Stimulated activated CD8-positive, alpha-beta memory T cell treated with anti-CD3 and anti-CD28 coated beads, Interleukin-12 subunit alpha, Interleukin-12 subunit beta, amount 100 ng/mL, for 1 hour (primary cell): Measurements from ENCODE around the gene PNMA8C.

Experiments
- DNase-seq: peaks from one replicate; pipeline ENCODE4 v3.0.0-alpha.2; 2020; ENCODE audit warnings: low read depth

Gene PNMA8C

GRCh38 chr19:46428239-46429135, at the start of gene PNMA8C:
Gene PNMA8C, minus strand, starts transcription at chr19:46428936. Its CDS starts 577 bp downstream, at chr19:46428359.
- peak; percentile 20 for DNase-seq

- DNase-seq, result no peak
These were observed 47.2 kb upstream of the PNMA8C start for GRCh38 chr19:46475986-46476385.

GRCh38 chr19:46474211-46474610, 45.5 kb upstream of the PNMA8C start:
- DNase-seq, result no peak

- DNase-seq, result no peak
These were observed 43.9 kb upstream of the PNMA8C start for GRCh38 chr19:46472592-46472991.

GRCh38 chr19:46471811-46472543, 43.2 kb upstream of the PNMA8C start:
- DNase-seq, result no peak

- no peak for DNase-seq
These were observed 42.5 kb upstream of the PNMA8C start, which contains the start of gene PNMA8A for GRCh38 chr19:46471116-46471733. Gene PNMA8A, minus strand, starts transcription at chr19:46471563. Its CDS starts 528 bp downstream, at chr19:46471035.

- DNase-seq, result no peak
These were observed 41.6 kb upstream of the PNMA8C start for GRCh38 chr19:46470376-46470775.

- no peak for DNase-seq
These were observed 40.9 kb upstream of the PNMA8C start for GRCh38 chr19:46469541-46470185.

- no peak for DNase-seq
These were observed 37.9 kb upstream of the PNMA8C start for GRCh38 chr19:46466536-46467196.

GRCh38 chr19:46463516-46463915, 34.8 kb upstream of the PNMA8C start:
- DNase-seq, result no peak

GRCh38 chr19:46461537-46461936, 32.8 kb upstream of the PNMA8C start:
- no peak for DNase-seq

- no peak for DNase-seq
These were observed 32.2 kb upstream of the PNMA8C start for GRCh38 chr19:46460981-46461380.

GRCh38 chr19:46460055-46460454, 31.3 kb upstream of the PNMA8C start:
- DNase-seq, result no peak

GRCh38 chr19:46456930-46457329, 28.2 kb upstream of the PNMA8C start:
- DNase-seq, result no peak

GRCh38 chr19:46454244-46454643, 25.5 kb upstream of the PNMA8C start:
- DNase-seq, result no peak

- no peak for DNase-seq
These were observed 24.9 kb upstream of the PNMA8C start for GRCh38 chr19:46453661-46454060.

- DNase-seq, result no peak
These were observed 23.4 kb upstream of the PNMA8C start for GRCh38 chr19:46452186-46452585.

- DNase-seq, result no peak
These were observed 22.6 kb upstream of the PNMA8C start for GRCh38 chr19:46451352-46451751.

GRCh38 chr19:46450737-46451136, 22.0 kb upstream of the PNMA8C start:
- DNase-seq, result no peak

GRCh38 chr19:46449228-46449627, 20.5 kb upstream of the PNMA8C start:
- DNase-seq, result no peak

GRCh38 chr19:46448601-46449000, 19.9 kb upstream of the PNMA8C start:
- DNase-seq, result no peak

- no peak for DNase-seq
These were observed 19.1 kb upstream of the PNMA8C start for GRCh38 chr19:46447824-46448223.
